Superior temporal gyrus (tissue), 1 donor: Measurements from ENCODE around the gene TBC1D22A.
"Not testable (repeated sequence)": the region's sequence is repeated elsewhere in the genome, so short reads cannot be mapped to it uniquely, and the experiment has no call there.

Experiments
- DNase-seq: peaks from one replicate; pipeline ENCODE4 v3.0.0-alpha.2; 2016; ENCODE audit errors: extremely low spot score

Gene TBC1D22A

GRCh38 chr22:47155131-47155885 is 392.9 kb downstream of the TBC1D22A start:
- DNase-seq: no peak

DNA sequence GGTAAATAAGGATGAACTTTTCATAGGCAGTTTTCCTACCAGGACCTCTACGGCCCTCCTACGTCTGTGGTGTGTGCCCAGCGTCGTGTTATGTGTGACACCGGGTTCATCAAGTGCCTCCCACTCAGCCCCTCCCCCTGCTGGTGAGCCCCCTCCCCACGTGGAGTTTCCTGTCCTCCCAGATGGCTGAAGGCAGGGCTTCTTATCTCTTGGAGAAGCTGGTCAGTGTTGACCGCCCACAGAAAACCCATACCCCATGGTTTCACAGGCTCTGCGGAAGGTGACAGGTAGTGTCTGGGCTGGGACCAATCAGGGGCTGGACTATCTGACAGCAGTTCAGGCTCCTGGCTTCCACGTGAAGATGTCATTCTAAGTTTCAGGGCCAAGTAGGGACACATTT is 393.5 kb downstream of the TBC1D22A start:
- DNase-seq: no peak

- no peak for DNase-seq
Measured at GRCh38 chr22:47156352-47157092, 394.1 kb downstream of the TBC1D22A start.

DNA sequence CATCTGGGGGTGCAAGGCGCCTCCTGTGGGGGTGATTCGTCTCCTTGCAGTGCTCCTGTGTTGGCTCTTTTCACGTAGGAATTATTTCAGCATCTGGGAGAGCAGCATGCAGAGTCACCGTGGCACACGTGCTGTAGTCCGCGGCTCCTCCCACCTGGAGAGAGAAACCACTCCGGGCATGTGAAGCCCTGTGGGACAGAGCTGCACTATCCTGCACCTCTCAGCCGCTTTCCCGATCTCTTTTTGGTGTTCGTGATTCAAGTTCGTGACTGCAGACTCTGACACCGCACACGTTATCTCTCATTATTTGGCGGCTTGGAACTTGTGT is 394.6 kb downstream of the TBC1D22A start:
- no peak for DNase-seq

- DNase-seq: no peak
Measured at GRCh38 chr22:47157486-47158270, 395.2 kb downstream of the TBC1D22A start.

- no peak for DNase-seq
Measured at GRCh38 chr22:47158457-47158856, 396.0 kb downstream of the TBC1D22A start.

DNA sequence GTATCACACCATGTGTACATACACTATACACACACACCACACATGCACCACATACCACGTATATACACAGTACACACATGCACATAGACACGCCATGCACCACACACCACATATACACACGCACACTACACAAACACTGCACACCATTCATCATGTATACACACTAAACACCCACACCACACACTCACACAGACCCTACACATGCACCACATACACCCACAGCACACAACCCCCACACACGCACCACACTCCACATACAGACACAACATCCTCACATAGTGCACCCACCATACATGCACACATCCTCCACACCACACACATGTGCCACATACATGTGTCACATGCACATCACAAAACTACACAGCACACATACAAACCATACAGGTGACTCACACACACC is 397.1 kb downstream of the TBC1D22A start:
- DNase-seq: no peak

- no peak for DNase-seq
Measured at GRCh38 chr22:47160141-47160541, 397.7 kb downstream of the TBC1D22A start.

DNA sequence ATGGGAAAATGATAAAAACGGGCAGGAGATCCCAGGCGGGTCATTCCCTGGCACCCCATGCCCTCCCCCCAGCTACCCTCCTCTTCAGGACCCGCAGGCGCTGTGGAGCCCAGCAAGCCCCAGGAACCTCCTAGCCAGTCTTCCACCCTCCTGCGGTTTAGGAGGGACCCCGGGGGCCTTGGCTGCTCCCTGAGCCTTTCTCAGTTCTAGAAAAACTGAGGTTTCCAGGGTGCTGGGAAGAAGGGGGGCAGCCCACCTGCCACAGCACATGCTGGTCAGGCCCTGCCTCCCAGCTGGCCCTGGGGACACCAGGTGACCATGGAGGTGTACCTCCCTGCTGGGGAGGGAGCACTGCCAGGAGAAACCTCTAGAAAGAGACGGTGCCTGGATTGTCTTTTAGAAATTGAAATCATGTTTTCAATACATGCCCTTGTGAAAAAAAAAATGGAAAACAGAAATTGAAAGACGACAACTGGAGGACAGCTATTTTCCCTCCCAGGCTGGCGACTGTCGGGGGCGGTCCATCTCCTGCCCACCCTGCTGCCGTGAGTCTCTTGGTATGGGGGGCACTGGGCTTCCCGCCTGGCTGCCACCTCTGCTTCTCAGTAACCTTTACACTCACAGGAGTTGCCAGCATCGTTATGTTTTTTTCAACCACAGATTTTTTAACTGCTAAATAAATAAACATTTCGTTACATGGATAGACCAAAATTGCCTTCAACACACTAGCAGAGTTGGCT is 398.5 kb downstream of the TBC1D22A start:
- DNase-seq: no peak

GRCh38 chr22:47161631-47162030 is 399.2 kb downstream of the TBC1D22A start:
- DNase-seq: no peak

DNA sequence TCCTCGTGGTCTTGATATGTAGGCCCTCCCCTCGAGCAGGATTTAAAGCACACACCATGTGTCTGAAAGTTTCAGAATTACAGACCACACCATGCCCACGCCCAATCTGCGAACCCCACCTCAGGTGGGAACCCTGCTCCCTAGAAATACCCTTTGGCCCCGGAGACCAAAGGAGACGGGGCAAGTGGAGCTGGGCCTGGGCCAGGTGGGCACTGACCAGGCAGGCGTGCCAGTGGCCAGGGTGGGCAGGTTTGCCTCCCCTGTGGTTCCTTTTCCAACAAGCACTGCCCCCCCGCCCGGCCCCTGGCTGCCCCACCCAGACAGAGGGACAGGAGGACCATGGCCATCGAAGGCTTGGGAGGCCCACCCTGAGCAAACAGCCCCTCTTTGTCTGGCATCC is 400.4 kb downstream of the TBC1D22A start:
- no peak for DNase-seq

- DNase-seq: no peak
Measured at GRCh38 chr22:47163481-47163855, 401.0 kb downstream of the TBC1D22A start.

- no peak for DNase-seq
Measured at GRCh38 chr22:47163856-47164513, 401.5 kb downstream of the TBC1D22A start.

GRCh38 chr22:47164514-47165337 is 402.3 kb downstream of the TBC1D22A start:
- DNase-seq: no peak

DNA sequence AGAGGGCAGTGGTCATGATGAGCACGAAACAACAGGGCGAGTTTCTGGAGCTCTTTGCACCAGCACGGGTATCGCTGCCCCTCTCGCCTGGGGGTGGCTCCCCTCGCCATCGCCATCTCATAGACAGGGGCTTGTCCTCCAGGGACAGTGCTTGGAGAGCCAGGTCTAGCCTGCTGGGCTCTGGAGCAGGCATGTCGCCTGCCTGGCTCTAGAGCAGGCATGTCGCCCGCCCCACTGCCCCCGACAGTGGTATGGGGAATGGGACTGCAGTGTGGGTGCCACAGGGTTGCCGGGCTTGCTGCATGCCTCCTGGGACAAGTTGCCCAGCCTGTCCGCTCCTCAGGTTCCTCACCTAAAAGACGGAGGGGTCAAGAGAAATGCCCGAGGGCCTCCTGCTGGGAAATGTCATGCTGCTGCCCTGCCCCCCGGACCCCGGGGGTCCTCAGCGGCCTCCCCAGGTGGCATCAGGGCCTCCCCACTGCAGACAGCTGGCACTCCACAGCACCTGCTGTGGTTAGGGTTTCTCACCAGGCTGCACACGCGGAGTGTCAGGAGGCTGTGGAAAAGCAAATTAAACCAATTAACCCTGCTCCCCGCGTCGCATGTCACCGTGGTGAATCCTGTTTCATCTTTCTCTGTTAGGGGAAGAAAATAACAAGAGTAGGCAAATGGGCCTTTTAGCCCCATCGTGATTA is 403.0 kb downstream of the TBC1D22A start:
- no peak for DNase-seq

DNA sequence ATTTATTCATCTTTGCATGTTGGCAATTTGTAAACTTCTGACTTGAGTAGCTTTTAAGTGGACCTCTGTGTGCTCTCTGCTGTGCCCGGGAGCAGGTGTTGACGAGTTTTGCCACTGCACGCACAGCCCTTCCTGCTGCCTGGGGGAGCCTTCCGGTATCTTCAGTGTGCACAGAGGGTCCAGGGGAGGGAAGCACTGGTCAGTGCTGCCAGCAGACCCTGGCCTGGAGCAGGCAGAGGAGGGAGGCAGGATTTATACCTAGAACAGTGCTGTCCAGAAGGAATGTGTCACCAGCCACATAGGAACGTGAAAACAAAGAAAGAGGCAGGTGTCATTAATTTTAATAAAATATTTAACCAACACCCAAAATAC is 403.6 kb downstream of the TBC1D22A start:
- no peak for DNase-seq

- DNase-seq: no peak
Measured at GRCh38 chr22:47166446-47167016, 404.1 kb downstream of the TBC1D22A start.

DNA sequence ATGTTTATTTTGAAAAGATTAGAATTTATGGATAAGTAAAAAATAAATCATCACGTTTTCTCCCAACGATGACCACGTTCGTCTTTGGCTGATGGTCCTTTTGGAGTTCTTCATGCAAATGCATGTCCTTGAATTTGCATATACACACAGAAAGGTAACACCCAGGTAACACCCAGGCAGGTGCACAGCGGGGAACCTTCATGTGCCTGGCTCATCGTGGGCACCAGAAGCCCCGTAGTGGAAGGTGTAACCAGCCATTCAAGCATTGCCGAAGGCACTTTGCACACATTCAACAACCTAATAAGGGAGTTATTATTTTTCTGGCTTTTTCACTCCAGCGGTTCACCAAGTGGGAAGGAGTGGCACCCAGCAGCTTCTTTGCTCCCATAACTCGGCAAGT is 404.6 kb downstream of the TBC1D22A start:
- DNase-seq: no peak

GRCh38 chr22:47167921-47168320 is 405.5 kb downstream of the TBC1D22A start:
- DNase-seq: not testable (repeated sequence)

DNA sequence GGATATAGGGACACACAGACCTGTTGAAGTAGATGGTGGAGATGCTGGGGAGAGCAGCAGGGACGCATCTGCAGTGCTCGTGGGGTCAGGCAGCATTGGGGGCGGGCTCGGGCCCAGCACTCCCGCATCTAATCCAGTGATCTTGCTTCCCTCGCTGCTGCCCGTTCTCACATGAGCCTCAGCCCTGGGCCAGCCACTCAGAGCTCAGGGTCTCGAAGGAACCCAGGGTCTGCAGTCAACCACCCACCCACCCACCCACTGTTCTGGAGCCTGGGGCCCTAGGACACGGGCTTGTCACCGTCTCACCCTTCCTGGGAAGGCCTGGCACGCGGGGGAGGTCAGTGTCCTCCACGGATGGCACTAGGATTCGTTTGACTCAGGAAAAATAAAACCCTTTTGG is 406.0 kb downstream of the TBC1D22A start:
- no peak for DNase-seq
